Uterus (tissue), 2 donors: ENCODE measurements around the gene INCENP.

ENCODE experiments used
- POLR2A ChIP-seq, 2 donors: fragments of 450-650 bp; IDR thresholded peaks; one replicate each; pipeline ENCODE4 v1.6.1; 2016; ENCODE audit warnings: antibody characterized with exemption in 2 of 2, mild to moderate bottlenecking in 1 of 2, moderate library complexity in 1 of 2
- TF ChIP-seq, protein P1 (sequence below), 4 experiments: fragments of 200-600 bp in 2 of 4; fragments of 450-650 bp in 2 of 4; sonication (generic) in 2 of 4; IDR thresholded peaks; one replicate each; pipeline ENCODE4 v1.5.1; 2016 to 2019; ENCODE audit warnings: antibody characterized with exemption in 4 of 4, mild to moderate bottlenecking in 2 of 4, moderate library complexity in 1 of 4

GRCh38 chr11:62195945-62196344 lies 72.1 kb downstream of the INCENP start:
- TF ChIP-seq, protein P1, sequence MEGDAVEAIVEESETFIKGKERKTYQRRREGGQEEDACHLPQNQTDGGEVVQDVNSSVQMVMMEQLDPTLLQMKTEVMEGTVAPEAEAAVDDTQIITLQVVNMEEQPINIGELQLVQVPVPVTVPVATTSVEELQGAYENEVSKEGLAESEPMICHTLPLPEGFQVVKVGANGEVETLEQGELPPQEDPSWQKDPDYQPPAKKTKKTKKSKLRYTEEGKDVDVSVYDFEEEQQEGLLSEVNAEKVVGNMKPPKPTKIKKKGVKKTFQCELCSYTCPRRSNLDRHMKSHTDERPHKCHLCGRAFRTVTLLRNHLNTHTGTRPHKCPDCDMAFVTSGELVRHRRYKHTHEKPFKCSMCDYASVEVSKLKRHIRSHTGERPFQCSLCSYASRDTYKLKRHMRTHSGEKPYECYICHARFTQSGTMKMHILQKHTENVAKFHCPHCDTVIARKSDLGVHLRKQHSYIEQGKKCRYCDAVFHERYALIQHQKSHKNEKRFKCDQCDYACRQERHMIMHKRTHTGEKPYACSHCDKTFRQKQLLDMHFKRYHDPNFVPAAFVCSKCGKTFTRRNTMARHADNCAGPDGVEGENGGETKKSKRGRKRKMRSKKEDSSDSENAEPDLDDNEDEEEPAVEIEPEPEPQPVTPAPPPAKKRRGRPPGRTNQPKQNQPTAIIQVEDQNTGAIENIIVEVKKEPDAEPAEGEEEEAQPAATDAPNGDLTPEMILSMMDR (IDR thresholded peaks at IDR 0.05): no peak
- no peak for TF ChIP-seq POLR2A (IDR thresholded peaks at IDR 0.05)
